ENCODE data around the gene RTCA.
"Not testable (repeated sequence)": the region's sequence is repeated elsewhere in the genome, so short reads cannot be mapped to it uniquely, and the experiment has no call there.

GRCh38 chr1:100296997-100297396 is 31.0 kb downstream of the RTCA start:
- not testable (repeated sequence) for TF ChIP-seq CTCF (IDR thresholded peaks at IDR 0.05; ENCODE audit: insufficient read depth, low read depth, low read length); EZH2 (IDR thresholded peaks at IDR 0.05; ENCODE audit: insufficient read depth, low read length)

Data from astrocyte (in vitro differentiated cells and primary cell).